ENCODE measurements around the gene SNW1. TPM values are rescaled to one million over a fixed set of nuclear protein-coding genes. Genes with fewer than 3 reads are reported as not detected.
"Not testable (repeated sequence)": the region's sequence is repeated elsewhere in the genome, so short reads cannot be mapped to it uniquely, and the experiment has no call there.

The SNW1 gene
- total RNA-seq, 1 donor from 2014 or later: 114 TPM

DNA sequence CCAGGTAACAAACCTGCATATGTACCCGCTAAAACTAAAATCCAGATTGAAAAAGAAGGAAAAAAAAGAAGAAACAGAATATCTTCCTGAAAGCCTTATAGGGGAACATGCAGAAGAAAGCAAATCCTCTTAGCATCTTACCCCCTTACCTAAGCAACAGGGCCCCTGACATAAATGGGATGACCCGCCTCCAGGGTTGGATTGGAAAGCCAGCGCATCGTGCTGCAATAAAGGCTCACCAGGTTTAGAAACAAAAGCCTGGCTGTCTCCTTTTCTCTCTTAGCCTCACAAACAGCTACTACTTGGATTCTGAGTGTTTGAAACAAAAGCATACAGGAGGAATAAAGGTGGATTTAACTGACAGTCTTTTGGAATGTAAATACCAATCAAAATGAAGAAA is 25.2 kb upstream of the SNW1 start:
- H3K4me1 Mint-ChIP-seq (ENCODE audit: low read depth): no peaks in the 10 kb centered on the region
- H3K27me3 Mint-ChIP-seq (ENCODE audit: low read depth): peaks cover 10% of the 10 kb centered on the region
- no peaks in the 10 kb centered on the region for H3K36me3 Mint-ChIP-seq (ENCODE audit: low read depth)
- no peaks in the 10 kb centered on the region for H3K9me3 Mint-ChIP-seq
- no peak overlapping the region for H3K4me3 Mint-ChIP-seq (ENCODE audit: low read depth)
- H3K27ac Mint-ChIP-seq: no peak overlapping the region
- DNase-seq (ENCODE audit: low spot score): no peak
- intact Hi-C loops (cut with micrococcal nuclease): no loop called here

DNA sequence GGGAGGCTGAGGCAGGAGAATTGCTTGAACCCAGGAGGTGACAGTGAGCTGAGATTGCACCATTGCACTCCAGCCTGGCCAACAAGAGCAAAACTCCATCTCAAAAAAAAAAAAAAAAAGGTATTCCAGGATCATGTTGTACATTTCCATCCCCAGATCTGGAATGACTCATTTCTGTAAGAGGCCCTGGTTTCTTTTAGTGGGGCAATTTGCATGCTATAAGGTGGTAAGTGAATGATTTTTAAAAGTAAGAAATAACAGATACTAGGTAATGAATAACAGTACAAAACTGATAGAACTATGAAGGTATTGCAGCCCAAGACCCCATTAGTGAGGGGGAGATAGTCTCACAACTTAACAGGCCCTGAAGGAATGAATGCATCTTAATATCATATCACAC is 21.2 kb upstream of the SNW1 start:
- Mint-ChIP-seq H3K4me1 (ENCODE audit: low read depth) (no peaks in the 10 kb centered on the region), H3K27me3 (ENCODE audit: low read depth) (peaks cover 3% of the 10 kb centered on the region), H3K27ac (no peak overlapping the region), H3K4me3 (ENCODE audit: low read depth) (no peak overlapping the region), H3K36me3 (ENCODE audit: low read depth) (no peaks in the 10 kb centered on the region), H3K9me3 (no peaks in the 10 kb centered on the region)
- intact Hi-C loops (cut with micrococcal nuclease): no loop called here
- no peak for DNase-seq (ENCODE audit: low spot score)

GRCh38 chr14:77773966-77774365 is 13.0 kb upstream of the SNW1 start:
- H3K27me3 Mint-ChIP-seq (ENCODE audit: low read depth); H3K36me3 Mint-ChIP-seq (ENCODE audit: low read depth); H3K27ac Mint-ChIP-seq; DNase-seq (ENCODE audit: low spot score); intact Hi-C loops (cut with micrococcal nuclease); H3K4me1 Mint-ChIP-seq (ENCODE audit: low read depth); H3K4me3 Mint-ChIP-seq (ENCODE audit: low read depth); H3K9me3 Mint-ChIP-seq: not testable (repeated sequence)

GRCh38 chr14:77768442-77769069 is 7.6 kb upstream of the SNW1 start:
- DNase-seq (ENCODE audit: low spot score); intact Hi-C loops (cut with micrococcal nuclease); H3K27ac Mint-ChIP-seq; H3K4me1 Mint-ChIP-seq (ENCODE audit: low read depth); H3K36me3 Mint-ChIP-seq (ENCODE audit: low read depth); H3K4me3 Mint-ChIP-seq (ENCODE audit: low read depth); H3K27me3 Mint-ChIP-seq (ENCODE audit: low read depth); H3K9me3 Mint-ChIP-seq: not testable (repeated sequence)

GRCh38 chr14:77763978-77764377 is 3.0 kb upstream of the SNW1 start:
- Mint-ChIP-seq H3K27ac (no peak overlapping the region), H3K9me3 (no peaks in the 10 kb centered on the region), H3K36me3 (ENCODE audit: low read depth) (peaks cover 6% of the 10 kb centered on the region), H3K4me3 (ENCODE audit: low read depth) (no peak overlapping the region), H3K27me3 (ENCODE audit: low read depth) (peaks cover 4% of the 10 kb centered on the region), H3K4me1 (ENCODE audit: low read depth) (peaks cover 13% of the 10 kb centered on the region)
- no peak for DNase-seq (ENCODE audit: low spot score)
- intact Hi-C loops (cut with micrococcal nuclease): no loop called here

GRCh38 chr14:77763316-77763715 is 2.4 kb upstream of the SNW1 start:
- Mint-ChIP-seq H3K9me3 (no peaks in the 10 kb centered on the region), H3K4me1 (ENCODE audit: low read depth) (peaks cover 20% of the 10 kb centered on the region), H3K4me3 (ENCODE audit: low read depth) (no peak overlapping the region), H3K27ac (no peak overlapping the region), H3K27me3 (ENCODE audit: low read depth) (peaks cover 4% of the 10 kb centered on the region), H3K36me3 (ENCODE audit: low read depth) (peaks cover 13% of the 10 kb centered on the region)
- DNase-seq (ENCODE audit: low spot score): no peak
- intact Hi-C loops (cut with micrococcal nuclease): no loop called here

- Mint-ChIP-seq H3K4me3 (ENCODE audit: low read depth) (peak overlapping the region; percentile 97), H3K27me3 (ENCODE audit: low read depth) (peaks cover 4% of the 10 kb centered on the region), H3K36me3 (ENCODE audit: low read depth) (peaks cover 24% of the 10 kb centered on the region), H3K9me3 (no peaks in the 10 kb centered on the region), H3K27ac (peak overlapping the region; percentile 97), H3K4me1 (ENCODE audit: low read depth) (peaks cover 27% of the 10 kb centered on the region)
- intact Hi-C loops (cut with micrococcal nuclease): loop anchor here (1.0 kb wide), 2 partner anchors 39 to 440 kb away; partner anchors contain the start of genes ADCK1 and GSTZ1
- no peak for DNase-seq (ENCODE audit: low spot score)
These were observed 412 bp upstream of the SNW1 start for GRCh38 chr14:77761205-77761931.

- Mint-ChIP-seq H3K9me3 (no peaks in the 10 kb centered on the region), H3K4me1 (ENCODE audit: low read depth) (peaks cover 12% of the 10 kb centered on the region), H3K4me3 (ENCODE audit: low read depth) (no peak overlapping the region), H3K27ac (no peak overlapping the region), H3K36me3 (ENCODE audit: low read depth) (peaks cover 63% of the 10 kb centered on the region), H3K27me3 (ENCODE audit: low read depth) (no peaks in the 10 kb centered on the region)
- intact Hi-C loops (cut with micrococcal nuclease): no loop called here
- DNase-seq (ENCODE audit: low spot score): no peak
These were observed 8.0 kb downstream of the SNW1 start for GRCh38 chr14:77752799-77753516.

DNA sequence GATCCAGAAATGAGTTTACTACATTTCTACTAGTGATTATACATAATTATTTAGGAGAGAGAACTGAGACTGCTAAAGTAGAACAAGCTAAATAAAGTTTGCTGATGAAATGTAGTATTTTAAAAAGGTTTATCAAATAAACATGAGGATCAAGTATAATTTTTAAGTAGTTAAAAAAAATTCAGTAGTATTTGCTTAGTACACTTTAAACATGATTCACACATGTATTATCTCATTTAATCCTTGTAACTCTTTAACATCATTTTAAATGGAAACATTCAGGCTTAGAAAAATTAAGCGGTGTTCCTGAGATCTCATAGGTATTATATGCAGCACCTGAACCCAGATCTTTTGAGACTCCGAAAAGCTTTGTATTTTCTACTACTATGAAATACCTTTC is 8.7 kb downstream of the SNW1 start:
- H3K36me3 Mint-ChIP-seq (ENCODE audit: low read depth): peaks cover 60% of the 10 kb centered on the region
- H3K4me1 Mint-ChIP-seq (ENCODE audit: low read depth): peaks cover 6% of the 10 kb centered on the region
- no peaks in the 10 kb centered on the region for H3K9me3 Mint-ChIP-seq
- H3K27me3 Mint-ChIP-seq (ENCODE audit: low read depth): no peaks in the 10 kb centered on the region
- no peak for DNase-seq (ENCODE audit: low spot score)
- no peak overlapping the region for H3K4me3 Mint-ChIP-seq (ENCODE audit: low read depth)
- intact Hi-C loops (cut with micrococcal nuclease): no loop called here
- H3K27ac Mint-ChIP-seq: no peak overlapping the region

GRCh38 chr14:77747425-77747824 is 13.5 kb downstream of the SNW1 start:
- H3K9me3 Mint-ChIP-seq; intact Hi-C loops (cut with micrococcal nuclease); DNase-seq (ENCODE audit: low spot score); H3K27me3 Mint-ChIP-seq (ENCODE audit: low read depth); H3K27ac Mint-ChIP-seq; H3K4me3 Mint-ChIP-seq (ENCODE audit: low read depth); H3K4me1 Mint-ChIP-seq (ENCODE audit: low read depth): not testable (repeated sequence)
- H3K36me3 Mint-ChIP-seq (ENCODE audit: low read depth): peaks cover 60% of the 10 kb centered on the region

DNA sequence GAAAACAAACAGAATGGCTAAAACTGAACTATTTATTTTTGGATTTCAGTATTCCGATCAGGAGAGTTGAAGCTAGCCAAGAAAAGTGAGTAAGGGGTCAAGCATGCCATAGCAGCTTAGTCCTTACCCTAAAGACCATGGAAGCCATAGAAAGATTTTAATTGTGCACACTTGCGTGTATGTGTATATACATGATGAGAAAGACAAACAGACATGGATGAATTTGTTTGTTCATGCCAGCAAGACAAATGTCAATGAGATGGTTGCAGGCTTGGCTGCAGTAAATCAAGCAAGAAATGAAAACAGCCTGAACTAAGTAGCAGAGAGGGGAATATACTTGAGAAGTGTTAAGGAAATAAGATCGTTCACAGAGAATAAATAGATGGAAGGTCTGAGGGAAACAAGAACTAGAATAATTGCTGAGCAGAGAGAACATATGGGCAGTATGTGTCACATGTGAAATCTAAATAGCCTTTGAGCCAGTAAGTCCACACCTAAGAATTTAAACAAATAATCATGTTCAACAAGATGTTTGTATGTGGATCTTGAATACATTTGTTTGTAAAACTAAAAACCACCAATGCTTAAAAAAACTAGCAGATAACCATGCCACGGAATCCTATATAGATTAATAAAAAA is 14.8 kb downstream of the SNW1 start:
- Mint-ChIP-seq H3K36me3 (ENCODE audit: low read depth) (peaks cover 68% of the 10 kb centered on the region), H3K27ac (no peak overlapping the region)

GRCh38 chr14:77741438-77741837 is 19.5 kb downstream of the SNW1 start:
- H3K9me3 Mint-ChIP-seq: no peaks in the 10 kb centered on the region
- H3K27me3 Mint-ChIP-seq (ENCODE audit: low read depth): no peaks in the 10 kb centered on the region
- H3K4me3 Mint-ChIP-seq (ENCODE audit: low read depth): no peak overlapping the region
- intact Hi-C loops (cut with micrococcal nuclease): no loop called here
- H3K4me1 Mint-ChIP-seq (ENCODE audit: low read depth): peaks cover 11% of the 10 kb centered on the region
- peak overlapping the region; percentile 40 for H3K27ac Mint-ChIP-seq
- peaks cover 63% of the 10 kb centered on the region for H3K36me3 Mint-ChIP-seq (ENCODE audit: low read depth)
- DNase-seq (ENCODE audit: low spot score): no peak

More for the DNA sequence above, 14.8 kb downstream of the SNW1 start:
- H3K27me3 Mint-ChIP-seq (ENCODE audit: low read depth): no peaks in the 10 kb centered on the region
- H3K4me3 Mint-ChIP-seq (ENCODE audit: low read depth): no peak overlapping the region
- intact Hi-C loops (cut with micrococcal nuclease): no loop called here
- peaks cover 8% of the 10 kb centered on the region for H3K4me1 Mint-ChIP-seq (ENCODE audit: low read depth)
- no peaks in the 10 kb centered on the region for H3K9me3 Mint-ChIP-seq
- DNase-seq (ENCODE audit: low spot score): no peak
